Endothelial cell of hepatic sinusoid (primary cell): ENCODE measurements around the gene ZBTB9.
"Not testable (repeated sequence)": the region's sequence is repeated elsewhere in the genome, so short reads cannot be mapped to it uniquely, and the experiment has no call there.

ENCODE experiments used
- in situ Hi-C: cut with HindIII; loops from 2 replicates; pipeline ENCODE4 v1.10.0; 2017; ENCODE audit warnings: low sequenced_read_pairs

The ZBTB9 gene

DNA sequence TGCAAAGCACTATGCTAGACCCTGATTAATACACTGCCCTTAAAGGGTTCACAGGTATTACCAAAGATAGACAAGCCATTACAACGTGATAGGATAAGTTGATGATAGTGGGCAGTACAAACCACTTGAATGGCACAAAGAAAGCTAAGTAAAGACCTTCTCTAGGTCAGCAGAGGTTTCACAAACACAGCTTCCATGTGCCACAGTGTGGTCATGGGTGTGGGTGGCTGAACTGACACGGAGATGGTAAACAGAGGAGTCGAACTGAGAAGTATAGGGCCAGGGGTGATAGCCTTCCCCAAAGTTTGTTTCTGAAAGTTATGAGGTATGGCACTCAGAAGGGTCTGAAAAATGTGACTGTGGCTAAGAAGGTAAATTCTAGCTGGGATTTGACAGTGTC lies 4.3 kb downstream of the ZBTB9 start:
- in situ Hi-C loops: loop anchor here (10.0 kb wide), 1 partner anchor 46 kb away; no protein-coding TSS in a partner anchor

DNA sequence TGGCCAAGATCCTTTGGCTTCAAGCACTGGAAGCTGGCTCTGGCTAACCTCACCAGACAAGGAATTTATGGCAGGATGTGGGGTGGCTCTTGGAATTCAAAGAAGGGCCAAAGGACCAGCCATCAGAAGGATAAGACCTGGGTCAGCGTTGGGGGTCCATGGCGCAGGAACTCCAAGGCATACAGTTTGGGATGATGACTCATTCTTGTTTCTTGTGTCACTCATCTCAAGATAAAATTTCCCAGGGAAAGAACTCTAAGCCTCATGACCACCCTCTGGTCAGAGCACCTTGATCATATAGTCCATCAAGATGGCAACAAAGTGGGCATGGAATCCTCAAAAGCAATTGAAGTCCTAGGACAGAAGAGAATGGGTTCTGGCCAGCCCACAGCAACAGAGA lies 4.8 kb downstream of the ZBTB9 start:
- in situ Hi-C loops: loop anchor here (10.0 kb wide), 1 partner anchor 46 kb away; no protein-coding TSS in a partner anchor

DNA sequence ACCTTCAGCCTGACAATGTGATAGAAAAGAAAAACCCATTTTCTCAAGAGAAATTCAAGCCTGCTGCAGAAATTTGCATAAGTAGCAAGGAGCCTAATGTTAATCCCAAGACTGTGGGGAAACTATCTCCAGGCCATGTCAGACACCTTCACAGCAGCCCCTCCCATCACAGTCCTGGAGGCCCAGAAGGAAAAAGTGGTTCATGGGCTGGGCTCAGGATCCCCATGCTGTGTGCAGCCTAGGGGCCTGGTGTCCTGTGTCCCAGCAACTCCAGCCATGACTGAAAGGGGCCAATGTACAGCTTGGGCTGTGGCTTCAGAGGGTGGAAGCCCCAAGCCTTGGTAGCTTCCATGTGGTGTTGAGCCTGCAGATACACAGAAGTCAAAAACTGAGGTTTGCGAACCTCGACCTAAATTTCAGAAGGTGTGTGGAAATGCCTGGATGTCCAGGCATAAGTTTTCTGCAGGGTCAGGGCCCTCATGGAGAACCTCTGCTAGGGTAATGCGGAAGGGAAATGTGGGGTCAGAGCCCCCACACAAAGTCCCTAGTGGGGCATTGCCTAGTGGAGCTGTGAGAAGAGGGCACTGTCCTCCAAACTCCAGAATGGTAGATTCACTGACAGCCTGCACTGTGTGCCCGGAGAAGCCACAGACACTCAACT lies 11.8 kb downstream of the ZBTB9 start:
- in situ Hi-C loops: no loop called here

DNA sequence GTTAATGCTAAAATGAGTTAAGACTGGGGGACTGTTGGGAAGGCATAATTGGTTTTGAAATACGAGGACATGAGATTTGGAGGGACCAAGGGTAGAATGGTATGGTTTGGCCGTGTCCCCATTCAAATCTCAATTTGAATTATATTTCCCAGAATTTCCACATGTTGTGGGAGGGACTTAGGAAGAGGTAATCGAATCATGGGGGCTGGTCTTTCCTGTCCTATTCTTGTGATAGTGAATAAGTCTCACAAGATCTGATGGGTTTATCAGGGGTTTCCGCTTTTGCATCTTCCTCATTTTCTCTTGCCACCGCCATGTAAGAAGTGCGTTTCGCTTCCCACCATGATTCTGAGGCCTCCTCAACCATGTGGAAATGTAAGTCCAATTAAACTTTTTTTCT lies 12.7 kb downstream of the ZBTB9 start:
- in situ Hi-C loops: no loop called here

DNA sequence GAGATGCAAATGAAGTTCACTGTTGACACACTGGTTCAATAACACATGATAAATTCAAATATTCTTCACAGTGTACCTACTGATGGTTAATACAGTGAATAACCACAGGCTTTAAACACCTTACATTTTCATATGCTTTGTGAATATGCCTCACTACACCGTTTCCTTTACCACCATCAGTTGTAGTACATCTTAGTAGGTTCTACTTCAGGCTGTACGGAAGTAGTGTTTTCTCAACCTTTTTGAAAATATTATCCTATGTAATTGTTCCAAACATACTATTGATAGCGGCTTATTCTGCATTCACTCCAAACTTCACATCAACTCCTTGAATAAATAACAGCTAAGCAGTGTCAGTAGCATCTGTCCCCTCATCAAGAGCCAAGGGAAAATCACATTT lies 15.3 kb downstream of the ZBTB9 start:
- in situ Hi-C loops: no loop called here

DNA sequence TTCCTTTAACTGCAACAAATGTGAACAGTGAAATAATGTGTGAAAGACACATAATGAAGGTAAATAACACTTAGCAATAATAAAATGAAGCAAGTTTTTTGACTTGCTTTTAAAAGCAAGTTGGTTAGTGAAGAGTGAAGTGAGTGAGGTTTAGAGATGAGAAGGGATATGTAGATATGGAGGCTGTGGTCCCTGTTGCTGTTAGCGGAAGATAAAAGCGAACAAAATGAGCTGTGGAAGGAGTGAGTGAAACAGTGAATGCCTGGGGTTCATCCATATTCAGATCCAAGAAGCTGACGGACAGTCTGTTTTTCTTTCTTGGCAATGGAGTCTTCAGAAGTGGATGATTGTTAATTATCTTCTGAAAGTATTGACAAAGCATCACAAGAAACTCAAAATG lies 23.5 kb downstream of the ZBTB9 start:
- in situ Hi-C loops: no loop called here

DNA sequence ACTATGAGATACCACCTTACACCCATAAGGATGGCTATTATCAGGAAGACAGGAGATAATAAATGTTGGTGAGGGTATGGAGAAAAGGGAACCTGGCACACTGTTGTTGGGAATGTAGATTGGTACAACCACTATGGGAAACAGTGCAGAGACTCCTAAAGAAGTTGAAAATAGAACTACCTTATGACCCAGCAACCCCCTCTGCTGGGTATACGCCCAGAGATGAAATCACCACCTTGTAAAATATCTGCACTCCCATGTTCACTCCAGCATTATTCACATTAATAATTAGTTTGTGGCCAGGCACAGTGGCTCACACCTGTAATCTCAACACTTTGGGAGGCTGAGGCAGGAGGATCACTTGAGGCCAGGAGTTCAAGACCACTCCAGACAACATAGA lies 26.8 kb downstream of the ZBTB9 start:
- in situ Hi-C loops: no loop called here

DNA sequence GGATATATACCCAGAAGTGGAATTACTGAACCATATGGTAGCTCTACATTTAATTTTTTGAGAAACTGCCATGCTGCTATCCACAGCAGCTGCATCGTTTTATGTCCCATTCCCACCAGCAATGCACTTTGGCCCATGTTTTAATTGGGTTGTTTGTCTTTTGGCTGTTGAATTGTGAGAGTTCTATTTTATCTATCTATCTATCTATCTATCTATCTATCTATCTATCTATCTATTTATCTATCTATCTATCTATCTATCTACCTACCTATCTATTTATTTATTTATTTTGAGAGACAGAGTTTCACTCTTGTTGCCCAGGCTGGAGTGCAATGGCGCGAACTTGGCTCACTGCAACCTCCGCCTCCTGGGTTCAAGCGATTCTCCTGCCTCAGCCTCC lies 28.2 kb downstream of the ZBTB9 start:
- in situ Hi-C loops: not testable (repeated sequence)

DNA sequence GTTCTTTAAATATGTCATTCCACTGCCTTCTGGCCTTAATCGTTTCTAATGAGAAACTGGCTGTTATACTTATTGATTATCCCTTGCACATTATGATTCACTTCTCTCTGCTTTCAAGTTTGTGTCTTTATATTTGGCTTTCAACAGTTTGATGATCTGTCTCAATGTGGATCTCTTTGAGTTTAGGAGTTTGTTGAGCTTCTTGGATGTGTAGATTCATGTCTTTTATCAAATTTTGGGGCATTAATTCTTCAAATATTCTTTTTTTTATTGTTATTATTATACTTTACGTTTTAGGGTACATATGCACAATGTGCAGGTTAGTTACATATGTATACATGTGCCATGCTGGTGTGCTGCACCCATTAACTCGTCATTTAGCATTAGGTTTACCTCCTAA lies 29.3 kb downstream of the ZBTB9 start:
- in situ Hi-C loops: no loop called here

DNA sequence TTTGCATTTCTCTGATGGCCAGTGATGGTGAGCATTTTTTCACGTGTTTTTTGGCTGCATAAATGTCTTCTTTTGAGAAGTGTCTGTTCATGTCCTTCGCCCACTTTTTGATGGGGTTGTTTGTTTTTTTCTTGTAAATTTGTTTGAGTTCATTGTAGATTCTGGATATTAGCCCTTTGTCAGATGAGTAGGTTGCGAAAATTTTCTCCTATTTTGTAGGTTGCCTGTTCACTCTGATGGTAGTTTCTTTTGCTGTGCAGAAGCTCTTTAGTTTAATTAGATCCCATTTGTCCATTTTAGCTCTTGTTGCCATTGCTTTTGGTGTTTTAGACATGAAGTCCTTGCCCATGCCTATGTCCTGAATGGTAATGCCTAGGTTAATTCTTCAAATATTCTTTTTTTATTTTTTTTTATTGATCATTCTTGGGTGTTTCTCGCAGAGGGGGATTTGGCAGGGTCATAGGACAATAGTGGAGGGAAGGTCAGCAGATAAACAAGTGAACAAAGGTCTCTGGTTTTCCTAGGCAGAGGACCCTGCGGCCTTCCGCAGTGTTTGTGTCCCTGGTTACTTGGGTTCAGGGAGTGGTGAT lies 30.4 kb downstream of the ZBTB9 start:
- in situ Hi-C loops: not testable (repeated sequence)

DNA sequence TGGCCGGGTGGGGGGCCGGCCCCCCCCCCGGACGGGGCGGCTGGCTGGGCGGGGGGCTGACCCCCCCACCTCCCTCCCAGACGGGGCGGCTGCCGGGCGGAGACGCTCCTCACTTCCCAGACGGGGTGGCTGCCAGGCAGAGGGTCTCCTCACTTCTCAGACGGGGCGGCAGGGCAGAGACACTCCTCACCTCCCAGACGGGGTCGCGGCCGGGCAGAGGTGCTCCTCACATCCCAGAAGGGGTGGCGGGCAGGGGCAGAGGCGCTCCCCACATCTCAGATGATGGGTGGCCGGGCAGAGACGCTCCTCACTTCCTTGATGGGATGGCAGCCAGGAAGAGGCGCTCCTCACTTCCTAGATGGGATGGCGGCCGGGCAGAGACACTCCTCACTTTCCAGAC lies 31.3 kb downstream of the ZBTB9 start:
- in situ Hi-C loops: not testable (repeated sequence)

DNA sequence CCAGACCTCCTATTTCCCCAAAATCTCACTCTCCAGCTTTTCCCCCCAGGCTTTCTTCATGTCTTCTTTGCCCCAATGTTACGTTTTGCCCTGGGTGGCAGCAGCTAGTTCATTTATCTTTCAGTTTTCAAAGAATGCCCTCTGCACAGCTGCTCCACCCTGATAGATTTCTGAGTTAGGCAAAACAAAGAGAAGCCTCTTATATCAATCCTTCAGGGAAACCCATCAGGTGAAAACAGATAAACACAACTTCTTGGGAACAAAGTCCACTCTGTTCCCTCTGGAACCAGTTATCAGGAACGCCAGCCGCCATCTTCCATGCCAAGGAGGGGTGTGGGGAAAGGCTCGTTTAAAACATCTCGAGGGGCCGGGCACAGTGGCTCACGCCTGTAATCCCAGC lies 34.0 kb downstream of the ZBTB9 start:
- in situ Hi-C loops: no loop called here

DNA sequence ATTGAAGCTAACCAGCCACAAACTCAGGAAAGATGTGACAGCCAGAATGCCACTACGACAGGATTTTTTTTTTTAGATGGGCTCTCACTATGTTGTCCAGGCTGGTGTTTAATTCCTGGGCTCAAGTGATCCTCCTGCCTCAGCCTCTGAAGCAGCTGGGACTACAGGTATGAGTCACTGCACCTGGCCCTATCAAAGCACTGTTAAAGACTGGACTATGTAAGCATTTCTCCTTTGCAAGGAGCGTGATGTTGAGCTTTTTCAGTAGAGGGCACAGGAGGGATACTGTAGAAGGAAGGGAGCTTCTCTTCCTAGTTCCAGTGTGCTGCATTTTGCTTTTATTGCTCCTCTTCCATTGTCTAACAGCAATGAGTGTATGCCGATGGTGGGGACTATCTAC lies 35.8 kb downstream of the ZBTB9 start:
- in situ Hi-C loops: no loop called here

DNA sequence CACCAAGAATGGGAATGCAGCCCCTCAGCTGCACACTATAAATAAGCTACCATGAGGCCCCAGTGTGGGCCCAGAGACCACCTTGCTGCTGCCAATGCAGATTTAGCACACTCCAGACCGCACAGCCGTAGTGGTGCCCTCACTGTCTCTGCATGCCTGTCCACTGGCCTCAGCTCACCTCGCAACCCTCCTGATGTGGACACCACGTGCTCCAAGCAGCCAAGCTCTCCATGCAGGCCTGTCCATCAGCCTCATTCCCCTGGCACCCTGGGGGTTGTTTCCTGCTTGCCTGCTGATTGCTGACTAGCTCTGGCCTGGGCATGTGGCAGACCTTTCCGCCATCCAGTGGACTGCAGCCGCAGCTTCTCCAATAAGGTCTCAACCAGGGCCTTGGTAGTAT lies 36.2 kb downstream of the ZBTB9 start:
- in situ Hi-C loops: no loop called here

DNA sequence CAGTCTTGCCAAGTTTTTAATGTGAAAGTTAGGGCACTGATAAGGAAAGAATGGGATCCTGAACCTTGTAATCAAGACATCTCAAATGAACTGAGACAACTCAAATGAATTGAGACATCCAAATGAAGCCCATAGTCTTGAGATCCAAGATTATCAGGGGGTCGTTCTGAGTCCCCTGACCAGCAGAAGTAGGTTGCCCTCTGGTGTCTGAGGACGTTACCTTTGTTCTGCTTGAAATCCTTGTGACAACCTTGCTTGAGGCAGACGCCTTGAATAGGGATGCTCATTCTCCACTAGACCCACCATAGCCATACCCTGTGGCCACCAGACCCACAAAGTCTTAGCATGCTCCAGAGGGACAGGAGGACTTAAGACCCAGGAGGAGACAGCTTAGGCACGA lies 37.7 kb downstream of the ZBTB9 start:
- in situ Hi-C loops: no loop called here

DNA sequence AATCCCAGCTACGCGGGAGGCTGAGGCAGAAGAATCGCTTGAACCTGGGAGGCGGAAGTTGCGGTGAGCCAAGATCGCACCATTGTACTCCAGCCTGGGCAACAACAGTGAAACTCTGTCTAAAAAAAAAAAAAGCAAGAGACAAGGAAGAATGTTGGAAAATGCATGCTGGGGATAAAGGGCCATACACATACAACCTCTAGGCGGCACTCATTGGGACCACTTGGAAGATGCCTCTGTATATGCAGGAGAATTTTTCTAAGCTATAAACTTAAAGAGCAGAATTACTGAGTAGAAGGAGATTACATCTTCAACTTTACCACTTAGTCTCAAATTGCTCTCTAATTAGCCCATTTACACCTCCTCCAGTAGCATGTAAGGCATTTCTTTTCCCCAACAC lies 42.8 kb downstream of the ZBTB9 start:
- in situ Hi-C loops: no loop called here

DNA sequence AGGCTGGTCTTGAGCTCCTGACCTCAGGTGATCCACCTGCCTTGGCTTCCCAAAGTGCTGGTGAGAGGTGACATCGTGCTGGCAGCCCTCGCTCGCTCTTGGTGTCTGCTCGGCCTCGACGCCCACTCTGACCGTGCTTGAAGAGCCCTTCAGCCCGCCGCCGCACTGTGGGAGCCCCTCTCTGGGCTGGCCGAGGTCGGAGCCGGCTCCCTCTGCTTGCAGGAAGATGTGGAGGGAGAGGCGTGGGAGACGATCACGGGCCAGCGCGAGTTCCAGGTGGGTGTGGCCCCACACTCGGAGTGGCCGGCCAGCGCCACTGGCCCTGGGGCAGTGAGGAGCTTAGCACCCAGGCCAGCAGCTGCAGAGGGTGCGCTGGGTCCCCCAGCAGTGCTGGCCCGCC lies 48.1 kb downstream of the ZBTB9 start:
- in situ Hi-C loops: loop anchor here (10.0 kb wide), 1 partner anchor 48 kb away; the partner anchor contains the start of gene ZBTB9

DNA sequence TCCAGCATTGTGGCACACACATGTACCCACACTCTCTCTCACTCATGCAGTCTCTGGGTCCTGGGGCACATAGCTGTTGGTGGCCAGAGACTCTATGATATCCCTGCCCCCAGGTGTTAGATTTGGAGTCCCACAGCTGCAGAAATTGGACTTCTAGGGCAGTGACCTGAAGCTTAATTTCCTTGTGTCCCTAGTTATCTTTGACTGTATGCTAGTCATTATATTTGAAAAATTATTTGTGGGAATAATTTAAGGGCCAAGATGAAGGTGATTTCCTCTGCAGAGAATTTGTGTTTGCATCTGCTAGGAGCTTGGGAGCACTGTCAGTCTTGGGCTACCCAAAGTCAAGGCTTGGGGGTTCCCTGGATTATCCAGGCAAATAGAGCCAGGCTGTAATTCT lies 50.1 kb downstream of the ZBTB9 start:
- in situ Hi-C loops: loop anchor here (10.0 kb wide), 1 partner anchor 50 kb away; the partner anchor contains the start of gene ZBTB9

DNA sequence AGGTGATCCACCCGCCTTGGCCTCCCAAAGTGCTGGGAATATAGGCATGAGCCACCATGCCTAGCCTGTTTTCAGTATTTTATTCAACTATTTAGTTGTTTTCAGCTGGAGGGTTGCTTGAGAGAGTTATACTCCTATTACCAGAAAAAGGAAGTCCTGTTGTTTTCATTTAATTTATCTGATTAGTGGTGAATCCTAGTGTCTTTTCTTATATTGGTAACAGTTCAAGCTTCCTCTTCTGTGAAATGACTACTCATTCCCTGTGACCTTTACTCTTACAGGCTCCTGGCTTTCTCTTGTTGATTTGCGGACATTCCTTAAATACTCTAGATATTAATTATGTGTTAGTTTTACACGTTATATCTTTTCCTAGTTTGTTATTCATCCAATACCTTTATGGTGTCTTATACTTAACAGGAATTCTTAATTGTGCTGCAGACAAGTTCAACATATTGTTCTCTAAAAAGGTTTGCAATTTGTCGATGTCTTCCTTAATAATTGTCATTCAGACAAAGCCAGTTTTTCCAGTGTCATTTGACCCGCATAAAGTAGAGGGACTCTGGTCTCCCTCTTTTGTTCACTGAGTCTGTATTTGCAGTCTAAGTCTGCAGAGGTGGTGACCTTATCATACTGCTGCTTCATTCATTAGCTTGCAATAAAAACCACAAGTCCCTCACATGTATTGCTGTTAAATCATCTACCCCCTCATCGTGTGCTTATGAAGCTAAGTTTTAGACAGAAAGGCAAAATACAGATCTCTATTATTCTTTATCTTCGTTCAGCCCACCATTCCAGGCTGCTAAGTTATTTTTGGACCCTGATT lies 51.4 kb downstream of the ZBTB9 start:
- in situ Hi-C loops: loop anchor here (10.0 kb wide), 1 partner anchor 51 kb away; the partner anchor contains the start of gene ZBTB9
